Body of pancreas (tissue), 4 donors: ENCODE results near the gene PHAX.

Experiments
- CTCF ChIP-seq, 7 experiments: fragments of 450-650 bp in 4 of 7; fragments of 200-600 bp in 3 of 7; sonication (generic) in 3 of 7; IDR thresholded peaks; one replicate each; pipeline ENCODE4 v1.5.1; 2016 to 2019; ENCODE audit warnings: antibody characterized with exemption in 7 of 7
- POLR2A ChIP-seq, 3 donors: fragments of 450-650 bp; IDR thresholded peaks; one replicate each; pipeline ENCODE4 v1.6.1; 2016; ENCODE audit warnings: antibody characterized with exemption in 3 of 3, mild to moderate bottlenecking in 2 of 3

- TF ChIP-seq CTCF (IDR thresholded peaks at IDR 0.05), result no peak
- TF ChIP-seq POLR2A (IDR thresholded peaks at IDR 0.05), result no peak
Measured at GRCh38 chr5:126675338-126675737, 74.6 kb downstream of the PHAX start.
